Muscle layer of duodenum (tissue), 2 donors: ENCODE data around the gene GRAP2.
"Not testable (repeated sequence)": the region's sequence is repeated elsewhere in the genome, so short reads cannot be mapped to it uniquely, and the experiment has no call there.

Source experiments
- H3K27ac ChIP-seq: one replicate; pipeline ENCODE4 v1.7.0; 2013; ENCODE audit warnings: mild to moderate bottlenecking, low read length
- H3K27me3 ChIP-seq: one replicate; pipeline ENCODE4 v1.7.0; 2013; ENCODE audit warnings: low read depth, mild to moderate bottlenecking, control low read depth, low read length
- H3K36me3 ChIP-seq, 2 donors: one replicate each; pipeline ENCODE4 v1.7.0; 2013; ENCODE audit warnings: low read length in 2 of 2, control low read depth in 1 of 2, mild to moderate bottlenecking in 1 of 2; ENCODE audit not compliant: insufficient read depth in 2 of 2, control insufficient read depth in 1 of 2
- H3K4me1 ChIP-seq, 2 donors: one replicate each; pipeline ENCODE4 v1.7.0; 2013; ENCODE audit warnings: low read length in 2 of 2, mild to moderate bottlenecking in 2 of 2, control low read depth in 1 of 2, moderate library complexity in 1 of 2; ENCODE audit not compliant: insufficient read depth in 2 of 2, control insufficient read depth in 1 of 2
- H3K4me3 ChIP-seq, 2 donors: one replicate each; pipeline ENCODE4 v1.7.0; 2013; ENCODE audit warnings: low read length in 2 of 2, low read depth in 1 of 2, mild to moderate bottlenecking in 1 of 2
- H3K9me3 ChIP-seq, 2 donors: one replicate each; pipeline ENCODE4 v1.7.0; 2013; ENCODE audit warnings: low read length in 2 of 2, control low read depth in 1 of 2, mild to moderate bottlenecking in 1 of 2; ENCODE audit not compliant: control insufficient read depth in 1 of 2
- donor health status: healthy.

The GRAP2 gene

GRCh38 chr22:39900306-39901227, at the start of gene GRAP2:
Gene GRAP2, plus strand, starts transcription at chr22:39901084. Its CDS starts 46,023 bp downstream, at chr22:39947107.
- no peak within 1 kb of the TSS for H3K27ac ChIP-seq
- H3K4me1 ChIP-seq: no peaks in the 10 kb centered on the region
- no peaks in the 10 kb centered on the region for H3K27me3 ChIP-seq
- H3K4me3 ChIP-seq: peak within 1 kb of the TSS in 1 of 2 donors; percentile 7
- no peaks in the 10 kb centered on the region for H3K36me3 ChIP-seq
- no peaks in the 10 kb centered on the region for H3K9me3 ChIP-seq

GRCh38 chr22:39851606-39852315, 49.1 kb upstream of the GRAP2 start:
- H3K27ac ChIP-seq: no peak overlapping the region

DNA sequence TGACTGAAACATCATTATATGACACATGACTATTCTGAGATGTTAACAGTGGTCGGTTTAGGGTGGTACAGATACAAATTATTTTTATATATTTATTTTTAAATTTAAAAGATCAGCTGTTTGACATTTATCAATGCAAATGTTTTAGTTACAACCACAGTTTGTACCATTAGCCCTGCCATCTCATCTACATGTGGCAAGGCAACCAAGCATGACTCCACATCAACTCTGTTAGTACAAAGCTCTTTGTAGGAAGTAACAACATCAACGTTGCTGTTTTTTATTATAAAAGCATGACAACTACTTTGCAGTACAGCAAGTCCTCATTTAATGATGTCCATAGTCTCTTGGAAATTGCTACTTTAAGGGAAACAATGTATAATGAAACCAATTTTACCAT, 48.1 kb upstream of the GRAP2 start:
- Histone ChIP-seq H3K27me3 (no peaks in the 10 kb centered on the region), H3K4me3 (no peak overlapping the region), H3K4me1 (no peaks in the 10 kb centered on the region), H3K36me3 (no peaks in the 10 kb centered on the region), H3K9me3 (no peaks in the 10 kb centered on the region), H3K27ac (no peak overlapping the region)

More at GRCh38 chr22:39851606-39852315, 49.1 kb upstream of the GRAP2 start:
- H3K27me3 ChIP-seq: no peaks in the 10 kb centered on the region
- no peaks in the 10 kb centered on the region for H3K36me3 ChIP-seq
- no peaks in the 10 kb centered on the region for H3K9me3 ChIP-seq
- H3K4me1 ChIP-seq: no peaks in the 10 kb centered on the region
- H3K4me3 ChIP-seq: no peak overlapping the region

DNA sequence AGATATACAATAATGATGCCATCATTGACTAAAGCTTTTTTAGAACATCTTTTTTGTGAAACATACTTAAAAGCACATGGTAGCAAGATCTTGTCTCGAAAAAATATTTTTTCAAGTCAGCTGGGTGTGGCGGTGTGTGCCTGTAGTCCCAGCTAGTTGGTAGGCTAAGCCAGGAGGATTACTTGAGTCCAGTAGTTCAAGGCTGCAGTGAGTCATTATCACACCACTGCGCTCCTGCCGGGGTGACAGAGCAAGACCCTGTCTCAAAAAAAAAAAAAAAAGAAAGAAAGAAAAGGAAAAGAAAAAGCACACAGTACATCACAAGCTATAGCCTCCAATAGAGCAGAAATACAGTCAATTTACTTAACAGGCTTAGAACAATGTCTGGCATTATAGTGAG, 44.3 kb upstream of the GRAP2 start:
- H3K36me3 ChIP-seq: no peaks in the 10 kb centered on the region
- no peak overlapping the region for H3K27ac ChIP-seq
- H3K4me1 ChIP-seq: no peaks in the 10 kb centered on the region
- H3K9me3 ChIP-seq: peaks cover 0 to 4% of the 10 kb centered on the region in 2 donors
- no peaks in the 10 kb centered on the region for H3K27me3 ChIP-seq
- H3K4me3 ChIP-seq: no peak overlapping the region

- Histone ChIP-seq H3K36me3 (no peaks in the 10 kb centered on the region), H3K4me3 (no peak overlapping the region), H3K4me1 (no peaks in the 10 kb centered on the region), H3K27me3 (no peaks in the 10 kb centered on the region), H3K9me3 (peaks cover 0 to 4% of the 10 kb centered on the region in 2 donors), H3K27ac (no peak overlapping the region)
Measured at GRCh38 chr22:39859903-39860588, 40.8 kb upstream of the GRAP2 start.

- Histone ChIP-seq H3K4me1 (no peaks in the 10 kb centered on the region), H3K36me3 (no peaks in the 10 kb centered on the region), H3K27ac (no peak overlapping the region), H3K9me3 (no peaks in the 10 kb centered on the region), H3K27me3 (no peaks in the 10 kb centered on the region), H3K4me3 (no peak overlapping the region)
Measured at GRCh38 chr22:39868741-39869140, 32.1 kb upstream of the GRAP2 start.

DNA sequence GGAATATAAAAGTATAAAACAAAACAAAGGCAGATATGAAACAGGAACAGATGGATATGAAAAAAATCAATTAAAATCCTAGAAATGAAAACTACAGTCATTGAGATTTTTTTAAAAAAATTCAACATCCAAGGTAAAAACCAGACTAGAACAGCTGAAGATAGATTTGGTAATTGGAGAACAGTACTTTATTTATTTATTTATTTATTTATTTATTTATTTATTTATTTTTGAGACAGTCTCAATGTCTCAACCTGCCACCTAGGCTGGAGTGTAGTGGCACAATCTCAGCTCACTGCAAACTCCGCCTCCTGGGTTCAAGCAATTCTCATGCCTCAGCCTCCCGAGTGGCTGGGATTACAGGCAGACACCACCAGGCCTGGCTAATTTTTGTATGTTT, 31.1 kb upstream of the GRAP2 start:
- not testable (repeated sequence) for H3K4me1 ChIP-seq, H3K27me3 ChIP-seq, H3K36me3 ChIP-seq, H3K27ac ChIP-seq, H3K4me3 ChIP-seq, H3K9me3 ChIP-seq

- Histone ChIP-seq H3K4me1 (no peaks in the 10 kb centered on the region), H3K9me3 (no peaks in the 10 kb centered on the region), H3K36me3 (no peaks in the 10 kb centered on the region), H3K4me3 (no peak overlapping the region), H3K27ac (no peak overlapping the region), H3K27me3 (no peaks in the 10 kb centered on the region)
Measured at GRCh38 chr22:39871008-39871798, 29.7 kb upstream of the GRAP2 start.

DNA sequence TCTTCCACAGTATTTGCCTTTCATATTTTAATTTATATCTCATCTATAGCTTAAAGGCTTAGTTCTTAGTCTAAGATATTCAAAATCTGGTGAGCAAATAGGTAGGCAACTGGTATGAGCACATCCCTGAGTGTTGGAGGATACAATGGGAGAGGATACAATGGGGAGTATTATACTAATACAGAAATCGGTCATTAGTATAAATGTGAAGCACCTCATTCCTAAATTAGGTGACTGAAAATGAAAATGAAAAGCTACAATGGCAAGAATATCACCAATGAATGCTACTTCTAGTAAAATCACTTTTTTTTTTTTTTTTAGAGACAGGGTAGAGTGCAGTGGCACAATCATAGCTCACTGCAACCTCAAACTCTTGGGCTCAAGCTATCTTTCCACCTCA, 28.3 kb upstream of the GRAP2 start:
- Histone ChIP-seq H3K36me3 (no peaks in the 10 kb centered on the region), H3K27ac (no peak overlapping the region), H3K4me1 (no peaks in the 10 kb centered on the region), H3K27me3 (no peaks in the 10 kb centered on the region), H3K9me3 (no peaks in the 10 kb centered on the region), H3K4me3 (no peak overlapping the region)

GRCh38 chr22:39873965-39874364, 26.9 kb upstream of the GRAP2 start:
- Histone ChIP-seq H3K4me1 (no peaks in the 10 kb centered on the region), H3K9me3 (no peaks in the 10 kb centered on the region), H3K27ac (no peak overlapping the region), H3K36me3 (no peaks in the 10 kb centered on the region), H3K27me3 (no peaks in the 10 kb centered on the region), H3K4me3 (no peak overlapping the region)
